ENCODE data around the gene PLEKHB1. TPM values are rescaled to one million over a fixed set of nuclear protein-coding genes. Genes with fewer than 3 reads are reported as not detected.
A peak's percentile ranks its signal among the peaks of the same experiment; 100 is the strongest.
"Not testable (repeated sequence)": the region's sequence is repeated elsewhere in the genome, so short reads cannot be mapped to it uniquely, and the experiment has no call there.

The PLEKHB1 gene
- total RNA-seq, 1 experiment from 2014 or later: 6.6 TPM

- ChIA-PET POLR2A (interaction anchor here (0.6 to 0.7 kb wide), 2 partner anchors 66 to 180 kb away, joined by 3 to 6 read pairs; no protein-coding TSS in a partner anchor), CTCF (no interaction called here)
- no TSS peak for BruUV-seq (replicated peaks)
- in situ Hi-C loops (cut with HindIII; ENCODE audit: low pct_unique_long_range_greater_than_20kb, low sequenced_read_pairs) (no loop called here), intact Hi-C loops (cut with micrococcal nuclease; ENCODE audit: unreplicated experiment) (no loop called here)
- H3K9me3 ChIP-seq (ENCODE audit: control insufficient read depth, insufficient read depth, low read depth, low read length): no peaks in the 10 kb centered on the region
- no peaks in the 10 kb centered on the region for H3K36me3 ChIP-seq (ENCODE audit: control insufficient read depth, insufficient read depth, low read length)
- TF ChIP-seq POLR2AphosphoS5 (IDR thresholded peaks at IDR 0.05; ENCODE audit: low read depth, low read length) (no peak), REST (IDR thresholded peaks at IDR 0.05; ENCODE audit: insufficient read depth in 1 of 2, low read depth in 2 of 2, low read length in 1 of 2) (no peak), TCF7L2 (IDR thresholded peaks at IDR 0.05; ENCODE audit: low read depth, low read length) (no peak), SIN3A (IDR thresholded peaks at IDR 0.05; ENCODE audit: borderline replicate concordance, insufficient read depth, low read depth, low read length) (no peak)
- TF ChIP-seq, protein P1, sequence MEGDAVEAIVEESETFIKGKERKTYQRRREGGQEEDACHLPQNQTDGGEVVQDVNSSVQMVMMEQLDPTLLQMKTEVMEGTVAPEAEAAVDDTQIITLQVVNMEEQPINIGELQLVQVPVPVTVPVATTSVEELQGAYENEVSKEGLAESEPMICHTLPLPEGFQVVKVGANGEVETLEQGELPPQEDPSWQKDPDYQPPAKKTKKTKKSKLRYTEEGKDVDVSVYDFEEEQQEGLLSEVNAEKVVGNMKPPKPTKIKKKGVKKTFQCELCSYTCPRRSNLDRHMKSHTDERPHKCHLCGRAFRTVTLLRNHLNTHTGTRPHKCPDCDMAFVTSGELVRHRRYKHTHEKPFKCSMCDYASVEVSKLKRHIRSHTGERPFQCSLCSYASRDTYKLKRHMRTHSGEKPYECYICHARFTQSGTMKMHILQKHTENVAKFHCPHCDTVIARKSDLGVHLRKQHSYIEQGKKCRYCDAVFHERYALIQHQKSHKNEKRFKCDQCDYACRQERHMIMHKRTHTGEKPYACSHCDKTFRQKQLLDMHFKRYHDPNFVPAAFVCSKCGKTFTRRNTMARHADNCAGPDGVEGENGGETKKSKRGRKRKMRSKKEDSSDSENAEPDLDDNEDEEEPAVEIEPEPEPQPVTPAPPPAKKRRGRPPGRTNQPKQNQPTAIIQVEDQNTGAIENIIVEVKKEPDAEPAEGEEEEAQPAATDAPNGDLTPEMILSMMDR (IDR thresholded peaks at IDR 0.05): no peak
- DNase-seq (ENCODE audit: low read depth, low spot score): no peak
- H3K4me3 ChIP-seq (ENCODE audit: low read depth in 2 of 2, low read length in 2 of 2): no peak overlapping the region
- no peak overlapping the region for H3K27ac ChIP-seq (ENCODE audit: low read length)
- no peaks in the 10 kb centered on the region for H3K4me1 ChIP-seq (ENCODE audit: control insufficient read depth, insufficient read depth, low read length)
- no peak for ATAC-seq
- no peaks in the 10 kb centered on the region for H3K27me3 ChIP-seq (ENCODE audit: control insufficient read depth, insufficient read depth, low read length)
These were observed 24.4 kb downstream of the PLEKHB1 start for GRCh38 chr11:73670808-73671207.

DNA sequence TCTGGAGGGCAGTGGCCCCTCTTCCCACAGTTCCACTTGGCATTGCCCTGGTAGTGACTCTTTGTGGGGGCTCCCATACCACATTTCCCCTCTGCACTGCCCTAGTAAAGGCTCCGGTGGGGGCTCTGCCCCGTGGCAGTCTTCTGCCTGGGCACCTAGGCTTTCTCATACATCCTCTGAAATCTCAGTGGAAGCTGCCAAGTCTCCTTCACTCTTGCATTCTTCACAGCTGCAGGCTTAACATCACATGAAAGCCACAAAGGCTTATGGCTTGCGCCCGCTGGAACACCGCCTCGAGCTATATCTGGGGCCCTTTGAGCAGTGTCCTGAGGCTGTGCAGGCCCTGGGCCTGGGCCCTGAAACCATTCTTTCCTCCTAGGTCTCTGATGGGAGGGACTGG is 25.3 kb downstream of the PLEKHB1 start:
- peak; percentile 47 for ATAC-seq
- no peak overlapping the region for H3K27ac ChIP-seq (ENCODE audit: low read length)
- intact Hi-C loops (cut with micrococcal nuclease; ENCODE audit: unreplicated experiment) (no loop called here), in situ Hi-C loops (cut with HindIII; ENCODE audit: low pct_unique_long_range_greater_than_20kb, low sequenced_read_pairs) (no loop called here)
- TF ChIP-seq REST (IDR thresholded peaks at IDR 0.05; ENCODE audit: insufficient read depth in 1 of 2, low read depth in 2 of 2, low read length in 1 of 2): no peak
- no peak for TF ChIP-seq POLR2AphosphoS5 (IDR thresholded peaks at IDR 0.05; ENCODE audit: low read depth, low read length)
- TF ChIP-seq SIN3A (IDR thresholded peaks at IDR 0.05; ENCODE audit: borderline replicate concordance, insufficient read depth, low read depth, low read length): no peak
- TF ChIP-seq, protein P1 (IDR thresholded peaks at IDR 0.05): no peak
- TF ChIP-seq TCF7L2 (IDR thresholded peaks at IDR 0.05; ENCODE audit: low read depth, low read length): no peak
- no peaks in the 10 kb centered on the region for H3K27me3 ChIP-seq (ENCODE audit: control insufficient read depth, insufficient read depth, low read length)
- H3K36me3 ChIP-seq (ENCODE audit: control insufficient read depth, insufficient read depth, low read length): no peaks in the 10 kb centered on the region
- no peaks in the 10 kb centered on the region for H3K9me3 ChIP-seq (ENCODE audit: control insufficient read depth, insufficient read depth, low read depth, low read length)
- POLR2A ChIA-PET: no interaction called here
- no TSS peak for BruUV-seq (replicated peaks)
- no peak overlapping the region for H3K4me3 ChIP-seq (ENCODE audit: low read depth in 2 of 2, low read length in 2 of 2)
- no peak for DNase-seq (ENCODE audit: low read depth, low spot score)
- no peaks in the 10 kb centered on the region for H3K4me1 ChIP-seq (ENCODE audit: control insufficient read depth, insufficient read depth, low read length)
- CTCF ChIA-PET: no interaction called here

GRCh38 chr11:73676552-73676951 is 30.2 kb downstream of the PLEKHB1 start:
- BruUV-seq (replicated peaks); in situ Hi-C loops (cut with HindIII; ENCODE audit: low pct_unique_long_range_greater_than_20kb, low sequenced_read_pairs): not testable (repeated sequence)
- POLR2A ChIA-PET: interaction anchor here (0.6 kb wide), 1 partner anchor 112 kb away, joined by 4 read pairs; no protein-coding TSS in a partner anchor

More at GRCh38 chr11:73676552-73676951, 30.2 kb downstream of the PLEKHB1 start:
- ATAC-seq; H3K27me3 ChIP-seq (ENCODE audit: control insufficient read depth, insufficient read depth, low read length); H3K36me3 ChIP-seq (ENCODE audit: control insufficient read depth, insufficient read depth, low read length); intact Hi-C loops (cut with micrococcal nuclease; ENCODE audit: unreplicated experiment); H3K9me3 ChIP-seq (ENCODE audit: control insufficient read depth, insufficient read depth, low read depth, low read length); CTCF ChIA-PET; H3K27ac ChIP-seq (ENCODE audit: low read length); DNase-seq (ENCODE audit: low read depth, low spot score); H3K4me1 ChIP-seq (ENCODE audit: control insufficient read depth, insufficient read depth, low read length); H3K4me3 ChIP-seq (ENCODE audit: low read depth in 2 of 2, low read length in 2 of 2): not testable (repeated sequence)
